RWPE1 (cell line): ENCODE results near the gene LRCH1.
A peak's percentile ranks its signal among the peaks of the same experiment; 100 is the strongest.

ENCODE experiments used
- CTCF ChIA-PET: fragments of 350-600 bp; sonication (Branson Sonifier 250); formaldehyde crosslinking; extraction: SDS; loops from one replicate; lab custom pipeline; 2021; lab: Yijun Ruan, JAX
- POLR2A ChIA-PET: fragments of 400-600 bp; formaldehyde crosslinking; extraction: SDS; loops from one replicate; lab custom pipeline; 2020; ENCODE audit warnings: antibody characterized with exemption; ENCODE audit not compliant: low non-redundant PET; lab: Yijun Ruan, JAX
- DNase-seq: peaks from one replicate; pipeline ENCODE4 v3.0.0; 2012; ENCODE audit warnings: low spot score
- H3K27ac ChIP-seq: fragments of 450-650 bp; 2 replicates; pipeline ENCODE4 v1.5.1; 2017
- CTCF ChIP-seq: fragments of 450-650 bp; conservative IDR thresholded peaks from 2 replicates; pipeline ENCODE4 v1.5.1; 2017; ENCODE audit warnings: low read depth, mild to moderate bottlenecking

Gene LRCH1

GRCh38 chr13:46580362-46580839 is 27.4 kb downstream of the LRCH1 start:
- DNase-seq = no peak
- no peak overlapping the region for H3K27ac ChIP-seq
- ChIA-PET CTCF (no interaction called here), POLR2A (no interaction called here)
- no peak for TF ChIP-seq CTCF

- no peak for DNase-seq
- ChIA-PET POLR2A (no interaction called here), CTCF (no interaction called here)
- no peak overlapping the region for H3K27ac ChIP-seq
- TF ChIP-seq CTCF = no peak
Observed at GRCh38 chr13:46582190-46582589, 29.2 kb downstream of the LRCH1 start.

GRCh38 chr13:46586751-46587514 is 34.0 kb downstream of the LRCH1 start:
- DNase-seq = no peak
- no peak overlapping the region for H3K27ac ChIP-seq
- ChIA-PET POLR2A (no interaction called here), CTCF (interaction anchor here (1.4 to 1.5 kb wide), 2 partner anchors 36 to 134 kb away, joined by 3 to 6 read pairs; no protein-coding TSS in a partner anchor)
- no peak for TF ChIP-seq CTCF

- CTCF ChIA-PET = no interaction called here
- POLR2A ChIA-PET = no interaction called here
- H3K27ac ChIP-seq = no peak overlapping the region
- no peak for DNase-seq
- TF ChIP-seq CTCF = no peak
Observed at GRCh38 chr13:46587807-46588418, 34.9 kb downstream of the LRCH1 start.

GRCh38 chr13:46592385-46592784 is 39.4 kb downstream of the LRCH1 start:
- CTCF ChIA-PET = no interaction called here
- POLR2A ChIA-PET = no interaction called here
- no peak for DNase-seq
- no peak overlapping the region for H3K27ac ChIP-seq
- TF ChIP-seq CTCF = no peak

GRCh38 chr13:46593398-46593797 is 40.4 kb downstream of the LRCH1 start:
- DNase-seq = no peak
- ChIA-PET CTCF (interaction anchor here (0.6 kb wide), 1 partner anchor 42 kb away, joined by 3 read pairs; no protein-coding TSS in a partner anchor), POLR2A (no interaction called here)
- H3K27ac ChIP-seq = 0 out of 2 replicates have a peak overlapping the region, but pooled peaks have one; percentile 30
- TF ChIP-seq CTCF = no peak
